Testis (tissue), 2 donors: Measurements from ENCODE around the gene REXO5.
"Not testable (repeated sequence)": the region's sequence is repeated elsewhere in the genome, so short reads cannot be mapped to it uniquely, and the experiment has no call there.

Experiments used
- POLR2A ChIP-seq: fragments of 450-650 bp; IDR thresholded peaks from one replicate; pipeline ENCODE4 v1.6.1; 2017; ENCODE audit warnings: antibody characterized with exemption, mild to moderate bottlenecking, moderate library complexity
- TF ChIP-seq, protein P1 (sequence below), 3 experiments: fragments of 450-650 bp in 2 of 3; fragments of 200-600 bp in 1 of 3; sonication (generic) in 1 of 3; IDR thresholded peaks; one replicate each; pipeline ENCODE4 v1.5.1; 2016 to 2019; ENCODE audit warnings: antibody characterized with exemption in 3 of 3, mild to moderate bottlenecking in 2 of 3, moderate library complexity in 1 of 3

DNA sequence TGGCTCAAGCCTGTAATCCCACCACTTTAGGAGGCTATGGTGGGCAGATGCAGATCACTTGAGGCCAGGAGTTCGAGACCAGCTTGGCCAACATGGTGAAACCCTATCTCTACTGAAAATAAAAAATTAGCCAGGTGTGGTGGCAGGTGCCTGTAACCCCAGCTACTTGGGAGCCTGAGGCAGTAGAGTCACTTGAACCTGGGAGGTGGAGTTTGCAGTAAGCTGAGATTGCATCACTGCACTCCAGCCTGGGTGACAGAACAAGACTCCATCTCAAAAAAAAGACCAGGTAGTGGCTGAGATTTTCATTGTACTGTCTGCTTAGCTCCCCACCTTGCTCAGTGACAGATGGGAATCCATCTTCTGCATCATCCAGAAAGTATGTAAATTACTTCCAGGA is 41.9 kb upstream of the REXO5 start:
- TF ChIP-seq POLR2A, result not testable (repeated sequence)
- TF ChIP-seq, protein P1, sequence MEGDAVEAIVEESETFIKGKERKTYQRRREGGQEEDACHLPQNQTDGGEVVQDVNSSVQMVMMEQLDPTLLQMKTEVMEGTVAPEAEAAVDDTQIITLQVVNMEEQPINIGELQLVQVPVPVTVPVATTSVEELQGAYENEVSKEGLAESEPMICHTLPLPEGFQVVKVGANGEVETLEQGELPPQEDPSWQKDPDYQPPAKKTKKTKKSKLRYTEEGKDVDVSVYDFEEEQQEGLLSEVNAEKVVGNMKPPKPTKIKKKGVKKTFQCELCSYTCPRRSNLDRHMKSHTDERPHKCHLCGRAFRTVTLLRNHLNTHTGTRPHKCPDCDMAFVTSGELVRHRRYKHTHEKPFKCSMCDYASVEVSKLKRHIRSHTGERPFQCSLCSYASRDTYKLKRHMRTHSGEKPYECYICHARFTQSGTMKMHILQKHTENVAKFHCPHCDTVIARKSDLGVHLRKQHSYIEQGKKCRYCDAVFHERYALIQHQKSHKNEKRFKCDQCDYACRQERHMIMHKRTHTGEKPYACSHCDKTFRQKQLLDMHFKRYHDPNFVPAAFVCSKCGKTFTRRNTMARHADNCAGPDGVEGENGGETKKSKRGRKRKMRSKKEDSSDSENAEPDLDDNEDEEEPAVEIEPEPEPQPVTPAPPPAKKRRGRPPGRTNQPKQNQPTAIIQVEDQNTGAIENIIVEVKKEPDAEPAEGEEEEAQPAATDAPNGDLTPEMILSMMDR (IDR thresholded peaks at IDR 0.05), result not testable (repeated sequence)
